Activated CD8-positive, alpha-beta memory T cell treated with anti-CD3 and anti-CD28 coated beads, Interleukin-2, amount 50 U/mL, for 4 hours (primary cell): ENCODE measurements around the gene FOXL3.

Experiments used
- DNase-seq: peaks from one replicate; pipeline ENCODE4 v3.0.0-alpha.2; 2020

FOXL3 gene

DNA sequence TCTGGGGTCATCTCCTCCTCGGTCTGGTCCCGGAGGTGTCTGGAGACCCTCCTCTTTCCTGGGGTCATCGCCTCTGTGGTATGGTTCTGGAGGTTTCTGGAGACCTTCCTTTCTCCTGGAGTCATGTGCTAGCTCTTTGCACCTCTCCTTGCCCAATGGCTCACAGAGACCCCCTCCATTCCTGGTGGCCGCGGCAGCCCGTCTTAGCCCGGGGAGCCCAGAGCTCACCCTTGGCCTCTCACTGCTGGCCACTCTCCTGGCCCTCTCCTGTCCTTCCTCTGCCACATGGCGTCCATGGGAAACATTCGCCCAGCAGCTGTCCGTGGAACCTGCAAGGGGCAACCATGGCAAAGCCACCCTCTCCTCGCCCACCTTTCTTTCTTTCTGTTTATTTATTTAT, 20.2 kb upstream of the FOXL3 start:
- DNase-seq, result no peak

DNA sequence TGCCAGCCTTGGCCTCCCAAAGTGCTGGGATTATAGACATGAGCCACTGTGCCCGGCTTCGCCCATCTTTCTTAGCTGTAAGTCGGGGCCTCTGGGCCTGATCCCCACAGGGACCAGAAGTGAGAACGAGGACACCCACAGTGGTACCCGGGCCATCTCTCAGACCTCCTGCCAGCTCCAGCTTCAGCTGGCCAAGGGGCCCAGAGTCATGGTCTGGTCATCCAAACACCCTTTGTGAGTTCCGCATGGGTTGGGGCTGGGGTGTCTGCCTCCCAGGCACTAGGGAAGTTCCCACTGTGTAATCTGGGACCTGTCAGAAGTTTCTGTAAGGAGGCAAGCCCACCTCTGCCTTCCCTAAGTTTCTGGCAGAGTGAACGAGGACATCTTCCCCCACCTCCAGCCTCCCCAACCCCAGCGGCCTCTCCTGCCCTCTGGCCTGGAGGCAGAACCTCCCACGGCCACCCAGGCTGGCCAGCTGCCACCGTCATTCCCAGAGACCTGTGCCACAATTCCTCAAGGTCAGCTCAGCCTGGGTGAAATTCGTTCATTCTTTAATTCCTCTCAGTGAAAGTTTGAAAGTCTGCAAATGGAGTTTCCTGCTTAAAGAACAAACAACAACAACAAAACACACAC, 19.5 kb upstream of the FOXL3 start:
- no peak for DNase-seq

DNA sequence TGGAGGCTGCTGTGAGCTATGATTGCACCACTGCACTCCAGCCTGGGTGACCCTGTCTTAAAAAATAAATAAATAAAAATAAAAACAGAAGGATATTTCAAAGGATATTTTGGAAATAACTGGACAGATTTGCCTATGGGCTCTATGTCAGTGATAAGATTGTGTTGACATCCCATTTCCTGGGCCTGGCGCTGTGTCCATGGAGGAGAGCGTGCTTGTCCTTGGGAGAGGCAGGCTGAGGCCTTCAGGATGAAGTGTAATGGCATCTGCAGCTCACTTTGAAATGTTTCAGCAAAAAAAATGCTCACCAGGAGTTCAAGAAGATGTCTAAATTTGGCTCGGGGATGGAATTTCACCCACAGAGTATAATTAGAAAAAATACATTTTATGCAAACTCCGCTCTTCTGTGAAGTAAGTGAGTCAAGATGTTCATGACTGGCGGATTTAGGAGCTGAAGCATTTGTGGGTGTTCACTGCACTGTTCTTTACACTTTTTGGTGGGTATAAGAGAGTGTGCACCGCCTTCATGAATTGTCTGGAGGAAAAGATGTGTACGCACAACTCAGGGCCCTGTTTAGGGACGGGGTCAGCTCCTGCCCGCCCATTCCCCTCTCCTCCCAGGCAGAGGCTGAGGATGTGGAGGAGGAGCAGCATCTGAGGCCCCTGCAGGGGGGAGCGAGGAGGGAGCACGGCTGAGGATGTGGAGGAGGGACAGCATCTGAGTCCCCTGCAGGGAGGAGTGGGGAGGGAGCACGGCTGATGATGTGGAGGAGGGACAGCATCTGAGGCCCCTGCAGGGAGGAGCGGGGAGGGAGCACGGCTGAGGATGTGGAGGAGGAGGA, 18.5 kb upstream of the FOXL3 start:
- DNase-seq, result no peak

DNA sequence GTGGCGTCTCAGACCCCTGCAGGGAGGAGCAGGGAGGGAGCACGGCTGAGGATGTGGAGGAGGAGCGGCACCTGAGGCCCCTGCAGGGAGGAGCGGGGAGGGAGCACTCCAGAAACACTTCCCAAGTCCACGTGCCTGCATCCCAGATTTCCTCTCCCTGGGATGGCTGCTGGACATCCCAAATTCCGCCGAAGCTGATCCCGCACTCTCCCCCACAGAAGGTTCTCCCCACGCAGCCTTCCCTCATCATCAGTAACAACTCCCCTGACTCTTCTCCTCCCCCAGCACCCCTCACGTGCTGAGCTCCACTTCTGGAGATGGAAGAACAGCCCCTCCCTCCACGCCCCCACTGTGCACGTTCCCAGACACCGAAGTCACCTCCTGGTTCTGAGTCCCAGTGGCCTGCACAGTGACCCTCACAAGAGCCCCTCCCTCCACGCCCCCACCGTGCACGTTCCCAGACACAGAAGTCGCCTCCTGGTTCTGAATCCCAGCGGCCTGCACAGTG, 17.8 kb upstream of the FOXL3 start:
- DNase-seq, result no peak

DNA sequence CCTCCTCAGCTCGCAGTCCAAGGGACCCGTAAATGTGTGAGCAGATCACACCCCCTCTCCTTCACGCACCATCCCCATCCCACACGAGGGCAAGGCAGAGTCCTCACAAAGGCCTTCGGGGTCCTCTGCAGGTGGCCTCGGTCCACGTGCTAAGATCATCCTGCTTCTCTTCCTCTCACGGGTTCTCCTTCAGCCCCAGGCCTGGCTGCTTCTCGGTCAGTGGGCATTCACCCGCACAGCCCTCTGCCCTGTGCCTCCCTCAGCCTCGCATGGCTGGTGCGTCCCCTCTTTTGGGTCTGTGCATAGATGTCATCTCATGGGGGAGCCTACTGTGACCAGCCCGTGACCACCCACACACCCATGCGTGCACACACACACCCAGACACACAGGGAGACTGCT, 17.3 kb upstream of the FOXL3 start:
- DNase-seq, result no peak

DNA sequence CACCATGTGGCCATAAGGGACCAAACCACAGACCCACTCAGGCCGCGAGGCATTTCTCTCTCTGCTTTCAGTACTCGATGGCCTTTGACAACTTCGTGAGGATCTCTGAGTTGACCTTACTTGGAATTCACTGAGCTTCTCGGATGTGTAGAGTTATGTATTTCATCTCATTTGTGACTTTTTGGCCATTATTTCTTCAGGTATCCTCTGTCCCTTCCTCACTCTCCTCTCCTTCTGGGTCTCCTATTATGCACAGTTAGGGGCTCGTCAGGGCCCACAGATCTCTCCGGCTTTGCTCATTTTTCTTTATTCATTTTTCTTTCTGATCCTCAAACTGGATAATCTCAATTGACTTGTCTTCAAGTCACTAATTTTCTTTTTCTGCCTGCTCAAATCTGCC, 16.6 kb upstream of the FOXL3 start:
- DNase-seq, result no peak

DNA sequence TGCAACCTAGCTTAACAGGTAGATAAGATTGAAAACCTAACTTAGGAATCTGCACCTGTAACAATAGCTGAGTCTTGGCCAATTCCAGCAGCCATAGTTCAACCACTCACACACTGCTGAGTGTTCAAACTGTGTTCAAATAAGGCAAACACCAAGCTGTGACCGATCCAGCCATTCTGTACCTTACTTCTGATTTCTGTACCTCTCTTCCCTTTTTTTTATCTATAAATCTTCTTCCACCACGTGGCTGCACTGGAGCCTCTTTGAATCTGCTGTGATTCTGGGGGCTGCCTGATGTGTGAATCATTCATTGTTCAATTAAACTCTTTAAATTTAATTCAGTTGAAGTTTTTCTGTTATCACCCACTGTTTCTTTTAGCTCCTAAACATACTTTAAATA, 15.7 kb upstream of the FOXL3 start:
- no peak for DNase-seq

DNA sequence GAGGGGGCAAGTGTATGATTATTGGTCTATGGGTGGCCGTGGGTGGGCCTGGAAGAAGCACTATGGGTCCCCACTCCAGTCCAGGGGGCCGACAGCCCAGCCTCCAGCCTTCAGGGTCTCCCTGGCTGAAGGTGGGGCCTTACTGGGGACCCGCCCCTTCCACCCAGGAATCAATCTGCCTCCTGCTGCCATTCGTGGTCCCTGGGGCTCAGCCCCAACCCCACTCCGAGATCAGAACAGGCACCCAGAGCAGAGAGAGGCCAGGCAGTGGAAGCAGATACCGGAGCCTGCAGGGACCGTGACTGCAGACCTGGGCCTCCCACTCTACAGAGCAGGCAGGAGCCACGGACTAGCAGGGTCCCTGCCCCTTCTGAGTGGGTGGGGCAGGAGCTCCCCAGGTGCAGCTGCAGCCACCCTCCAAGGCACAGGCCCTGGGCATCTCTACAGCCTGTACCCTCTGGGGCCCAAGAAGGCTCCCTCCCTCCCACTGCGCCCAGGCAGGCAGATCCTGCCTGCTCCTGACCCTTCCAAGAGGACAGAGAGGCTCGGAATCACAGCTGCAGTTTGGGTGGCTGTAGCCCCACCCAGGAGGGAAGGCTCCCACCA, 13.6 kb upstream of the FOXL3 start:
- no peak for DNase-seq

DNA sequence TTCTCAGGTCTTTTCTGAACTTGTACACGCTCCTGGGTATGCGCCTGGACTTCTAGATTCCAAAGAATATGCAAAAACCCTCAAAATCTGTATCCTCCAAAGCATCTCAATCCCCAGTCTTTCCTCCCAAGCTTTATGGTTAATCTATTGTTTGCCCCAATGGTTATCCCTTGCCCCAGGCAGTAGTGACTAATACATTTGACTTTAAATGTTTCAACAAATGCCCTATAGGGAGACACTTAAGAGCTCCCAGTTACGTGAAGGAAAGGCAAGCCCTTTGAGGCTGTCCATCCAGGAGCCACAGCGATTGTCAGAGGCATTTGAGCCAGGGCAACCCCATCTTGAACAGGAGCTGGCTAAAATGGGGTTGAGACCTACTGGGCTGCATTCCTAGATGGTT, 12.7 kb upstream of the FOXL3 start:
- DNase-seq, result no peak

DNA sequence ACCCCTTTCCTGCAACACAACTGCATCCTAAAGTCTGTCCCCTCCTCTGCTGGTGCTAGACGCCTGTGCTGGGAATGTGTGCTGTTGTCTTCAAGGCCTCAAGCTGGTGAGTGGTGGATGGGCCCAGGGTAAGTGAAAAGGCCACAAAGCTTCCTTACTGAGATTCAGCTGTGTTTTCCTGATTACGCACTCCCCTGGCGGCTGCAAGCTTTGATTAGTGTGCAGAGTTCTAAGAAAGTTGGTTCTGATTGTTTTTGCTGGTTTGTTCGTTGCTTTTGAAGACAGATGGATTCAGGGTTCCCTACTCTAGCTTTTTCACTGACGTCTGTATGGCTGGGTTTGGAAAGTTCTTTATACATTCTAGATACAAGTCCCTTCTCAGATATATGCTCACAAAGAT, 11.9 kb upstream of the FOXL3 start:
- no peak for DNase-seq

DNA sequence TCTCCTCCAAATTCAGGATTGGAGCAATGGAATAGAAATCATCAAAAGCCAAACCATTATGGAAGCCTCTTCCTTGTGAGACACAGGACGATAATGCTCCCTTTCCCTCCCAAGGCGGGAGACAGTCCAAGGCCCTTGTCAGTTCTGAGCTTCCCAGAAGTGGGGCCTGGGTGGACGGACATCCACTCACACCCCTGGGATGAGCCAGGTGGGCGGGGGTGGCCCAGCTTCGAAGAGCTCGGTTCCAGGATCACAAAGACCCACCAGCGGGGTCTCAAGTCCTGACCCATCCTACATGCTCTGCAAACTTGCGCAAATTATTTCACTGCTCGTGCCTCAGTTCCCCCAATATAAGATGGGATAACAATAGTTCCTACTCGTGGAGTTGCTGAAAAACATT, 10.1 kb upstream of the FOXL3 start:
- DNase-seq, result no peak

DNA sequence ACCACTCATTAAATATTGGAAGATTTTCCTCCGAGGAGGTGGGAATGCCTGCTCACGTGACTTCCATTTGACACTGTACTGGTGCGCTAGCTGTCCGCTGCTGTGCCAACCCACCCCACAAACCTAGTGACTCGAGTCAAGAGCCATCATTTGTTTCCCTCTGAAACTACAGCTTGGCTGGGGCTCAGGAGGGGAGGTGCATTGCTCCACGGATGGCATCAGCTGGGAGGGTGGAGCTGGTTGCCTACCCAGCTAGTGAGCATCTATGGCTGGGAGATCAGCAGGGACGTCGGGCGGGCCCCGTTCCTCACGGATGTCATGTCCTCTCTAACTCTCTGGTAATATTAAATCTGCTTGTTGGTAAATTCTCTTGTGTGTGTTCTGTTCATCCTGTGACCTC, 9.5 kb upstream of the FOXL3 start:
- no peak for DNase-seq

DNA sequence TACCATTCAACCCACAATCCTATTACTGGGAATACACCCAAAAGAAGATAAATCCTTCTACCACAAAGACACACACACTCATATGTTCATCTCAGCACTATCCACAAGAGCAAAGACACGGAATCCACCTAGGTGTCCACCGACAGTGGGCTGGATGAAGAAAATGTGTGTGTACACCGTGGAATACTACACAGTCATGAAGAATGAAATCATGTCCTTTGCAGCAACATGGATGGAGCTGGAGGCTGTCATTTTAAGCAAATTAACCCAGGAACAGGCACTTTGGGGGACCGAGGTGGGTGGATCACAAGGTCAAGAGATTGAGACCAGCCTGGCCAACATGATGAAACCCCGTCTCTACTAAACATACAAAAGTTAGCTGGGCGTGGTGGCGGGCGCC, 8.3 kb upstream of the FOXL3 start:
- DNase-seq, result no peak

DNA sequence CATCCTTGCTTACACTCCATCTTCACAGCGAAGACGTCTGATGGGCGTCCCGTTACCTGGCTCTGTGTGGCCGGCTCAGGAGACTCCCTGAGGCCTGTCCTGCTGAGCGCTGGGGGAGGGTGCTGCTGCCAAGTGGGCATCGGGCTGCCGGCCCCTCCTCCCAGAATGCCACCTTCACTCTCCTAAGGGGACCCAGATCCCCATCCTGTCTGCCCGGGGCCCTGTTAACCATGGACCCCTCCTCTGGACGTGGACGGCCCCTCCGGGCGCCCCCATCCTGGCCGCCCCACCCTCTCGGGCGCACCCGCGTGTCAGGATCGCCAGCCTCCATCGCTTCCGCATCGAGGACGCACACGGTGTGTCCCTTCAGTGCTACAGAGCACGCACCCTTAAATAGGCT, 7.3 kb upstream of the FOXL3 start:
- no peak for DNase-seq

DNA sequence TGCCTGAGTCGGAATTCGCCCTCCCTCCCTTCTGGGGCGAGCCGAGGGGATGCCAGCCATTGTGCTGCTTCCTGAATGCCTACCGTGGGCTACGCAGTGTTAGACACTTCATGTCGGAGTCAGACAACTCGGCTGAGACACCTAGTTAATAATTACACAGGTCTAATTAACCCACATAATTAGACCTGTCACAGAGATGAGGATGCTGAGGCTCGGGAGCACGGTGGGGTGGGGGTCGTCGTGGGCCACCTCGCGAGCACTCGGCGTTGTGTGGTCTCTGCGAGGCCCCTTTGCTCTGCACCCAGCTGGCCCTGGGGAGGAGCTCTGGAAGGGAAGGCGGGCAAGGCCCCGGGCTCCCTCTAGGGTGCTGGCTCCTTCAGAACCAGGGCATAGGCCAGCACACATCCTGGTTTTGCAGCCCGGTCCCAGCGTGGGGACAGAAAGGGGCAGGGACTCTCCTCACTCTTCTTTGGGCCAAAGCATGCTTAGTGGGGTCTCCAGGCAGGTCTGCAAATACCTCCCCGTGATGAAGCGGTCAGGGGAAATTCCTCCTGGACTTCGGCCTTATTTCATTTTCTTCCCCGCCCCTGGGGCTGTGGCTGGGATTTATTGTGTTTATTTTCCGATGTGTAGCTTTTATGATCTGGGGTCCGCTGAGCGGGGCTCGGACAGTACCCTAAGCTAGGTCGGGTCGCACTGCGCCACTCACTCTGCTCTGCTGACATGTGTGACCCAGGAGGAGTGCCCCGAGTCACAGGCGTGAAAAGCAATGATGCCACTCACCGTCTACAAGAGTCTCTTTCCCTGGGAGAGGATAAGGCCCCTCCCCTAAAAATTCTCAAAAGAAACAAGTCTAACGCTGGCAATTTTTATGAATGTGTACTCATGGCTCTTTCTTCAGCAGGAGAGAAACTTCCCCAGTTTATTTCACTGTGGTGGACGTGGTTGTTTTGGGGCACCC, 4.9 kb upstream of the FOXL3 start:
- no peak for DNase-seq

DNA sequence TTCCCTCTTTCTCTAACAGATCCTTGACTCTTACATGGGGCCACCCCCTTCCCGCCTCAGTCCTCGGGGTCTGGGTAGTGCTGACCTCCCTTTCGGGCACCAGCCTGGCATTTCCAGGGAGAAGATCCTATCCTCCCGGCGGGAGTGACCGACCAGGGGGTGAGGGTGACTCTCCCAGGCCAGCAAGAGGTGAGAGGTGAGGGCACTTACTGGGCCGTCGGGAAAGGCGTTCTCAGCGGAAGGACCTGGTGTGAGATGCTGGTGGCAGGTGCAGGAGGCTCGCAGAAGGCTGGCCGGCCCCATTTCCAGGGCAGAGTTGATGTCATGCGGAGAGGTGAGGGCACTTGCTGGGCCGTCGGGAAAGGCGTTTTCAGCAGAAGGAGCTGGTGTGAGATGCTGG, 4.2 kb upstream of the FOXL3 start:
- DNase-seq, result no peak

DNA sequence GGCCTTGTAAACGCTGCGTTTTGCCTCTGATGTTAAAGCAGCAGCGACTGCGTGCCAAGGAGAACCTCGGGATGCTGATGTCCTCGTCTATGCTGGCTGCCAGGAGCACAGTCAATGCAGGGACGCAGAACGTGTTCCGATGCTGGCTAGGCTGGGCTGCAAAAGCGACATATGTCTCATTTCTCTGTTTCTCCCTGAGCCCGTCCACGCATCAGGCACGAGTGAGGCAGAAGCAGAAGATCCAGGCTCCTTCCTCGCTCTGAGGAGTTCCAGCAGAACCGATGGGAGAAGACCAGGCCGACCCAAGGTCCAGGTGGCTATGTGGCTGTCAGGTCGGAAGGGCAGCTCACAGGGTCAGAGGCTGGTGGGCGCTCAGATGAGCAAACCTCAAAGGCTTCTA, 3.7 kb upstream of the FOXL3 start:
- DNase-seq, result no peak

DNA sequence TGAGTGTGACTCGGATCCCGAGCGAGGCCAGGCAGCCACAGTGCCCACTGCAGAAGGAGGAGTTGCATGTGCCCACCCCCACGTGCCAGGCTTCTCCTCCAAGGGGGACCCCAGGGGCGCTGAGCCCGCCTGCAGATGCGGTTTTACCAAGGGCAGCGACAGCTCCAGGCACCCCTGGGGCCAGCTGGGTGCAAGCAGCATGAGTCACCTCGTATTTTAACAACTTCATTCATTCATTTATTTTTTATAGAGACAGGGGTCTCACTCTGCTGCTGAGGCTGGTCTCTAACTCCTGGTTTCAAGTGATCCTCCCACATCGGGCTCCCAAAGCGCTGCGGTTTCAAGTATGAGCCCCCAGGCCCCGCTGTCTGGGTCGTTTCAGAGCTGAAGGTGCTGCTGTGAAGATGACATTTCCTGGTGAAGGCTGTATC, 1.3 kb upstream of the FOXL3 start:
- DNase-seq, result no peak

DNA sequence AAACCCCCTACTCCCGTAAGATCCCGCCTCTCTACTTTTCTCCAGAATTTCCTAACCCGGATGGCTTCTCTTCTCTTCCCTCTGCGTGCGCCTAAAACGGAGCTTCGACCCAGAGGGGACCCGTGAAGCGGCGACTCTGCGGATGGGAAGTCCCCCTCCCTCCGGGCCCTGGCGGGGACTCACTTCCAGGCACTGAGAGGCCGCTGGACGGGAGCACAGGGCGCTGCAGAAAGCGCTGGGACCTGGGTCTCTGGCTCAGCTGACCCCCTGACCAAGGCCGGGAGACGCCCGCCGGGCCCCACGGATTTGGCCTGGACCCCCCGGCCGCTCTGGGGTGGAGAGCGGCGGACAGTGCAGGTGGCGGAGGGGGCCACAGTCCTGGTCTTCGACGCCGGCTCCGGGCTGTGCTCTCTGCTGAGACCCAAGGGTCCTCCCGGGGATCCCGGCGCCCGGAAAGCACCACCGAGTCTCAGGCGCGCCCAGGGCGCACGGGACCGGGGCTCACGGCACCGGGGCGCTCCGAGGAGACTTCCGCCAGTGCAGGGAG, 688 bp upstream of the FOXL3 start:
- DNase-seq, result no peak

DNA sequence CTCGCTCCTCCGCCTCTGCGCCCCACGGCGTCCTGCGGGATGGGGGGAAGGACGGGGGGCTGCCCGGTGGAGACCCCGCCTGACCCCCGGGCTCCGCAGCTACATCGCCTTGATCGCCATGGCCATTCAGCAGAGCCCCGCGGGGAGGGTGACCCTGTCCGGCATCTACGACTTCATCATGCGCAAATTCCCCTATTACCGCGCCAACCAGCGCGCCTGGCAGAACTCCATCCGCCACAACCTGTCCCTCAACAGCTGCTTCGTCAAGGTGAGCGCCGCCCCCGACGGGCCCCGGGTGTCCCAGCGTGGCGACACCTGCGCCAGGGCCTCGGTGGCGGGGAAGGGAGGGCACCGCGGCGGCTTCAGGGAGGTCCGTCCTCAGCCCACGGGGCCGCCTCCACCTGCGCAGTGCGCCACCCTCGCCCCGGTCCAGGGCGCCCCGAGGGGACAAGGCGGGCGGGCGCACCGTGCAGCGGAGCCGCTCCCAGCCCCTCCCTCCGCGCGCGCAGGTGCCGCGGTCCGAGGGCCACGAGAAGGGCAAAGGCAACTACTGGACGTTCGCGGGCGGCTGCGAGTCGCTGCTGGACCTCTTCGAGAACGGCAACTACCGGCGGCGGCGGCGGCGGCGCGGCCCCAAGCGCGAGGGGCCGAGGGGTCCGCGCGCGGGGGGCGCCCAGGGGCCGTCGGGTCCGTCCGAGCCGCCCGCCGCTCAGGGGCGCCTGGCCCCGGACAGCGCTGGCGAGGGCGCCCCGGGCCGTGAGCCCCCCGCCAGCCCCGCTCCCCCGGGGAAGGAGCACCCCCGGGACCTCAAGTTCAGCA, 793 bp downstream of the FOXL3 start:
- DNase-seq, result no peak

DNA sequence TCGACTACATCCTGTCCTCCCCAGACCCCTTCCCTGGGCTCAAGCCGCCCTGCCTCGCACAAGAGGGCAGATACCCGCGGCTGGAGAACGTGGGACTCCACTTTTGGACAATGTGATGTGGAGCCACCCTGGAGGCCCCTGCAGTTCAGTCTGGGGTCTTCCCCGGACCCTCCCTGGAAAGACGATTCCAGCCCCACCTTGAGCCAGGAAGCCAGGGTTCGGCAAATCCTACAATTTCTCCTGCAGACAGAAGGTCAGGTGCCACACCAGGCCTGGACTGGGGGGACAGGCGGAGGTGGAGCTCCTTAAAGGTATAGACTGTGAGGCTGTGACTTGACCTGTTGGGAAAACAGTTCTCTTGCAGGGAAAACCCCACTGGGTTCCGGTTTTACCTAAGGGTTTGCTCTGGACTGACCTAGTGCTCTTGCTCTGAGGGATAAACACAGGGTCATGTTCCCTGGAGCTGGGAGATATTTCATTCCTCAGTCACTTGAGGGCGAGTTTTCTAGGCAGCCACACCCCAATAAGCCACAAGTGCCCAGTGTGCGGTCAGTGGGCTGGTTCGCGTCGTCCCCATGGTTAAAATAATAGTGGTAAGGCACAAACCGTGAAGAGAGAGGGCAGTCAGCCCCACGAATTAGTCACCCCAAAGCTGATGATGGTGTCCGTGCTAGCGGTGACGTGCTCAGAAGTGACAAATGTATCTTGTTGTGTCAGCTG, 1.6 kb downstream of the FOXL3 start:
- DNase-seq, result no peak
